IgD-negative memory B cell (primary cell): Measurements from ENCODE around the gene GRIP2. TPM values are rescaled to one million over a fixed set of nuclear protein-coding genes. Genes with fewer than 3 reads are reported as not detected.

Experiments
- H3K27ac Mint-ChIP-seq, 3 donors: one replicate each; pipeline ENCODE4 v1.8.0; 2020 to 2022; ENCODE audit warnings: mild to moderate bottlenecking in 3 of 3, mixed read lengths in 3 of 3, moderate library complexity in 1 of 3
- H3K27me3 Mint-ChIP-seq: one replicate; pipeline ENCODE4 v1.8.0; 2021; ENCODE audit warnings: mixed read lengths
- H3K36me3 Mint-ChIP-seq: one replicate; pipeline ENCODE4 v1.8.0; 2020; ENCODE audit warnings: mild to moderate bottlenecking, mixed read lengths
- H3K4me1 Mint-ChIP-seq, 3 donors: one replicate each; pipeline ENCODE4 v1.8.0; 2020 to 2022; ENCODE audit warnings: mixed read lengths in 3 of 3, mild to moderate bottlenecking in 1 of 3
- H3K4me3 Mint-ChIP-seq, 4 donors: one replicate each; pipeline ENCODE4 v1.8.0; 2020 to 2022; ENCODE audit warnings: mild to moderate bottlenecking in 4 of 4, mixed read lengths in 4 of 4, moderate library complexity in 3 of 4
- H3K9me3 Mint-ChIP-seq, 3 donors: one replicate each; pipeline ENCODE4 v1.8.0; 2020 to 2021; ENCODE audit warnings: mixed read lengths in 3 of 3, mild to moderate bottlenecking in 1 of 3
- polyA plus RNA-seq: library from polyadenylated mRNA; unstranded; fragments of 300-500 nt; fragmentation: Illumina TruSeq; gene quantifications from one replicate; pipeline ENCODE4 v1.2.3, GENCODE V29; 2021

The GRIP2 gene
- polyA plus RNA-seq, 1 donor from 2014 or later = not detected

DNA sequence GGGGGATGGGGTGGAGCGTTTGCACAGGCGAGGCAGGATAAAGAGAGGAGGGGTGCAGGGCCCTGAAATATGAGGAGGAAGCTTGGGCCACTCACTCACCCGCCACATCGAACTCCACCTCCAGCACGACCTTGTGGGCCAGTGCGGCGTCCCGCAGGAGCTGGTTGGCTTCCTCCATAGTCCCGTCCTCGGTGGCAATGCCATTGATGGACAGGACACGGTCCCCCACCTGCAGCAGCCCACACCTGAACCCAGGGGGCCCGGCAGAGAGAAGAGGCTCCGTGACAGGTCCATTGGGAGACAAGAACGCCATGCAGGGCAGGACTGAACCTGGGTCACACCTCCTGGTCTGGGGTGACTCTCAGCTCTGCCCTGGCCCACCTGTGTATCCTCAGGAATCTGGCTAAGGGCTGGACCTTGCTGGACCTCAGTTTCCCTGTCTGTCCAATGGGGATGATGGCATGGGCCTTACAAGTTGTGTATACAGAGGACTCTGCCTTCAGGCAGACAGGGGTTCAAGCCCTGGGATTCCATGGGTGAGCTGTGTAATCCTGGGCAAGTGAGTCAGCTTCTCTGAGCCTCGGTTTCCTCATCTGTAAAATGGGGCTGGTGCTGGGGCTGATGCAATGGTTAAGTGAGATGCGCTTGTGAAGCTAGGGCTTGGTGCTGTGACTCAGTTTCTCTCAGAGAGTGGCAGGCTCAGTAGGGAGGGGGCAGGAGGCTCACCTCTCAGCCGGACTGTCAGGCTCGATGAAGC is 26.4 kb downstream of the GRIP2 start:
- Mint-ChIP-seq H3K27me3 (peaks cover 7% of the 10 kb centered on the region), H3K4me1 (peaks cover 0 to 6% (median 0%) of the 10 kb centered on the region in 3 donors), H3K9me3 (no peaks in the 10 kb centered on the region), H3K27ac (peak overlapping the region in 1 of 3 donors; percentile 63), H3K4me3 (no peak overlapping the region), H3K36me3 (no peaks in the 10 kb centered on the region)

DNA sequence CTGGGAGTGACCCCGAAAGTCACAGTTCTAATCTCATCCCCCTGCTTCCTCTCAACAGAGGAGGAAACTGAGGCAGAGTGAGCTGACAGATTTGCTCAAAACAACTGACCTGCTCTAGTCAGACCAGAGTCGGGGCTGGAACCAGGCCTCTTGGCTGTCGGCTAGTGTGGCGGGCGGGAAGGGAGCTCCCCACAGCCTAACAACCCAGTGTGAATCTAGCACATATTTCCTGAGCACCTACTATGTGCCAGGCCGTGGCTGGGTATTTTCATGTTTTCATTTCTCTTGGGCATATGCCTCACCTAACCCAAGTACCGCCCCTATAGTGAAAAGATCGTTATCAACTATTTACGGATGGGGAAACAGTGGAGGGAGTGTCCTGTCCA is 27.2 kb downstream of the GRIP2 start:
- Mint-ChIP-seq H3K36me3 (no peaks in the 10 kb centered on the region), H3K4me1 (peaks cover 0 to 7% (median 0%) of the 10 kb centered on the region in 3 donors), H3K27ac (no peak overlapping the region), H3K4me3 (no peak overlapping the region), H3K9me3 (no peaks in the 10 kb centered on the region), H3K27me3 (peaks cover 11% of the 10 kb centered on the region)

DNA sequence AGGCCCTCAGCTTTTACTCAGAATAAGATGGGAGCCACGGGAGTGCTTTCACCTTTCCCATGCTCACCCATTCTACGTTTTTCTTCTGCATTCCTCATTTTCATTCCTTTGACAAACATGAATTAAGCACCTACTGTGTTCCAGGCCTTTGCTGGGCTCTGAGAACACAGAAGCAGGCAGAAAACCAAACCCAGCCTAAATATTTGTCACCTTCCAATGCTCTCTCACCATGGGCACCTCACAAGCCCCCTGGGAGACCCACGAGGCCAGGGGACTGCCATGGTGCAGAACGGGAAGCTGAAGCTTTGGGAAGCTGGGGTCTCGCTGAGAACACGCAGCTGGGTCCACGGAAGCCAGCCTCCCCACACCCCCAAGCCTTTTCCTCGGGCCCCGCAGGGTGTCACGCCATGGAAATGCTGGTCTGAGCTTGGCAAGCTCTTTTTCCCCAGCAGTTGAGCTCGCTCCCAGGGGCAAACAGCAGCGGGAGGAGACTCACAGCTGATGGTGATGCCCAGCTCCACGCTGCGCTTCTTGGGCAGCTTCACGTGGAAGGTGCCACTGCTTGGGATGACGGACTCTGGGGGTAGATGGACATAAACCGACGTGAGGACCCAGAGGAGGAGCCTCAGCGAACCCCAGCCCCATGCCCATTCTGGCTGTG is 27.7 kb downstream of the GRIP2 start:
- Mint-ChIP-seq H3K27ac (no peak overlapping the region), H3K36me3 (no peaks in the 10 kb centered on the region), H3K27me3 (peaks cover 9% of the 10 kb centered on the region), H3K9me3 (no peaks in the 10 kb centered on the region), H3K4me3 (no peak overlapping the region), H3K4me1 (peaks cover 0 to 4% (median 0%) of the 10 kb centered on the region in 3 donors)

DNA sequence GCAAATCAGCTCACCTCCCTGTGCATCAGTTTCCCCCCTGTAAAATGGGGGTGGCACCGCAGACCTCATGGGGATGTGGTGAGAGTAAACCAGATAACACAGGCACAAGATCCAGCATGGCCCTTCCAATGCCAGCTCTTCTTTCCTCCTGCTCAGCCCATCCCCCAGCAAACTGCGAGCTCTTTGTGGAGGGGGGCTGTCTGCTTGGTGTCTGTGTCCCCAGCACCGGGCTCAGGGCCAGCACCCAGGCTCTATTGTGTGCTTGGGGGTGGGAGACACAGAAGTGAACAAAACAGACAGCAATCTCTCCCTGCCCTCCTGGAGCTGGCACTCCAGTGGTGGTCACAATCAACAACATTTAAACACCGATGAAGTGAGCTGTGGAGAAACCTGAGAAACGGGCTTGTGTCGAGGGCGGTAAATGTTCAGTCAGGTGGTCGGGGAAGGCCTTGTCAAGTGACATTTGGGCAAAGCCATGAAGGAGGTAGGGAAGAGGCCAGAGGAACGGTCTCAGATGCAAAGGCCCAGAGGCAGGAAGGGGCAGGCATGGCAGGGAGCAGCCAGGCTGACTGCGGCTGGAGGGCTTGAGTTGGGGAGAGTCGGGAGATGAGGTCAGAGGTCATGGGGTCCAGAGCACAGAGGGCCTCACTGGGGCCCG is 28.4 kb downstream of the GRIP2 start:
- Mint-ChIP-seq H3K27me3 (peaks cover 9% of the 10 kb centered on the region), H3K27ac (no peak overlapping the region), H3K4me1 (peaks cover 0 to 4% (median 0%) of the 10 kb centered on the region in 3 donors), H3K36me3 (no peaks in the 10 kb centered on the region), H3K4me3 (no peak overlapping the region), H3K9me3 (no peaks in the 10 kb centered on the region)

DNA sequence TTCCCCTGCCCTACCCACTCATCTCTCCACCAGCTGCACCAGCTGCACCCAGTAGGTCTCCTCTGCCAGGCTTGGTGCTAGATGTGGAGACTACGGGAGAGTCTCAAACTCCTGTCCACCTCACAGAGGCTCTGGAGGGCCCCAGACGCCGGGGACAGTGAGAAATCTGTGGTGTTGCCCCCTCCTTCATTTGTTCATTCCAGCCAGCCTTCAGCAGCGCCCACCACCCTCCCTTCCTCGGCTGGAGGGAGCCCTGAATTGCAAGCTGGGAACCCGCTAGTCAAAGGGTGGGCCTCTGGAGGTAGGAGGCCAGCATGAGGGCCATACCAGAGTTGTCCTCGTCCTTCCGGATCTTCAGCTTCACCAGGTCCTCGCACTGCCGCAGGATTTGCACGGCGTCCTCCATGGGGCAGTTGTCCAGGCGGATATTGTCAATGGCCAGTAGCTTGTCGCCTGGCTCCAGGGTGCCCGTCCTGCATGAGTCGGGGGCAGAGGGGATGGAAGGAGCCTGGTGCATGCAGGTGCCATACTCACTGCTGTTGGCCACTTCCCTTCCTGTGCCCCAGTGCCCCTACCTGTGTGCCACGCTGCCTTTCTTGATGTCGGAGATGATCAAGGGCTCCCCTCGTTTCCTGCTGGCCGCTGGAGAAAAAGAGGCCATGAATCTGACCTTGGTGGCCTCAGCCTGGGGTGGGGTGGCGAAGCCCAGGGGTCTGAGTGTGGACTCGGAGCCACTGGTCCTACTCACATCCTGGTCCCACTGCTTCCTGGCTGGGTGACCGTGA is 29.1 kb downstream of the GRIP2 start:
- no peak overlapping the region for H3K27ac Mint-ChIP-seq
- H3K4me3 Mint-ChIP-seq = no peak overlapping the region
- no peaks in the 10 kb centered on the region for H3K36me3 Mint-ChIP-seq
- H3K9me3 Mint-ChIP-seq = no peaks in the 10 kb centered on the region
- H3K27me3 Mint-ChIP-seq = peaks cover 11% of the 10 kb centered on the region
- H3K4me1 Mint-ChIP-seq = peaks cover 0 to 4% (median 0%) of the 10 kb centered on the region in 3 donors

DNA sequence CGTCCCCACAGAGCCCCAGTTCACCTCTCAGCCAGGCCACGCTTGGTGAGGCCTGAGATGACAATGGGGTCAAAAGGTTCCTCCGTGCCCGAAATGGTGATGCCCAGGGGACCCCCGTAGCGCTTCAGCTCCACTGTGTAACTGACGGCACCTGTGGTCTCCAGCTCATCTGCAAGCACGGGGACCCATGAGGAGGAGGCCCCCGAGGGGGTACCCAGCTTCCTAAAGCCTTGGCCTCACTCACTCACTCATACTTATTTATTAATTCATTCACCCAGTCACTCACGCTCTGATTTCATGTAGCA is 30.4 kb downstream of the GRIP2 start:
- Mint-ChIP-seq H3K4me1 (peaks cover 0 to 4% (median 0%) of the 10 kb centered on the region in 3 donors), H3K36me3 (no peaks in the 10 kb centered on the region), H3K27me3 (peaks cover 11% of the 10 kb centered on the region), H3K9me3 (no peaks in the 10 kb centered on the region), H3K4me3 (no peak overlapping the region), H3K27ac (no peak overlapping the region)

DNA sequence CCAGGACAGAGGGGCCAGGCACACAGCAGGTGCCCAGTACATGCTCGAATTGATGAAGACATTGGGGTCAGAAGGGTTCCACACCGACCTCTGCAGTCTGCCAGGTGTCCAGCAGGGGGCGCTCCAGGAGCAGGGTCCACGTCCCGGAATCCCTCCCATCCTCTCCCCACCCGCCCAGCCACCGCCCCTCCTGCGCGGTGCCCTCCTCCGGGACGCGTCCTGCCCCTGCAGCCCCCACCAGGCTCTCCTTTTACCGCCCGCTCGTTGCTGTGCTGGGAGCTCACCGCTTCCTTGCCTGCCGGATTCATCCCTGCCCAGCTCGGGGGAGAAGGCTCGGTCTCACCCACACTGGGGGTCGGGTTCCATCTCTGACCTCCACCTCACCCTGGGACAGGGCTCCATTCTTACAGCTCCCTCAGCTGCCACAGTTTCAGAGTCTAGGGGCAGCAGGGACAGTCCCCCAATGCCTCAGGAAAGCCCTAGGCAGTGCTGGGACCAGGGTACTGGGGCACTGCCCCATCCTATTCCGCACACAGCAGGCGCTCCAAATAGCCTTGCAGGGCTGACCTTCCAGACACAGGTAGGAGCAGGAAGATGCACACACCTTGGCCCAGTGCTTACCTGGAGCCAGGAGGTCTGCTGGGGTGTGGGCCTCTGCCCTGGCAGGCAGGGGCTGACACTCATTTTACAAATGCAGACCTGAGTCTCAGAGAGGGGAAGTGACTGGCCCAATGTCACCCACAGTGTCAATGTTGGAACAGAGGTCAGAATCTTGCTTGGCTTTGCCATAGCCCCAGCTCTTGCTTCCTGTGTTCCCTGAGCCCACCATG is 31.0 kb downstream of the GRIP2 start:
- H3K27ac Mint-ChIP-seq = no peak overlapping the region
- peaks cover 11% of the 10 kb centered on the region for H3K27me3 Mint-ChIP-seq
- no peaks in the 10 kb centered on the region for H3K36me3 Mint-ChIP-seq
- no peaks in the 10 kb centered on the region for H3K9me3 Mint-ChIP-seq
- H3K4me3 Mint-ChIP-seq = no peak overlapping the region
- H3K4me1 Mint-ChIP-seq = peaks cover 0 to 4% (median 0%) of the 10 kb centered on the region in 3 donors

DNA sequence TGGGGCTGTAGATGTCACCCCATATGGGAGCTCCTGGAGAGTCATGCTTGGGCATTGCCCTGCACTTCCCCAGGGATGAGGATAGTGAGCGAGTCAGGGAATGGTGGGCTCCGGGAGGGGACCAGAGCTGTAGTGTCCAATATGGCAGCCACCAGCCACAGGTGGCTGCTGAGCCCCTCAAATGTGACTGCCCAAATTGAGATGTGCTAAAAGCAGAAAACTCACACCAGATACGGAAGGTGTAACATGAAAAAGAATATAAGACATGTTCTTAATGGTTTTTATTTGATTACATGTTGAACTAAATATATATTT is 31.7 kb downstream of the GRIP2 start:
- peaks cover 0 to 4% (median 0%) of the 10 kb centered on the region in 3 donors for H3K4me1 Mint-ChIP-seq
- no peaks in the 10 kb centered on the region for H3K9me3 Mint-ChIP-seq
- H3K27me3 Mint-ChIP-seq = peaks cover 11% of the 10 kb centered on the region
- H3K36me3 Mint-ChIP-seq = no peaks in the 10 kb centered on the region
- H3K27ac Mint-ChIP-seq = no peak overlapping the region
- H3K4me3 Mint-ChIP-seq = no peak overlapping the region

DNA sequence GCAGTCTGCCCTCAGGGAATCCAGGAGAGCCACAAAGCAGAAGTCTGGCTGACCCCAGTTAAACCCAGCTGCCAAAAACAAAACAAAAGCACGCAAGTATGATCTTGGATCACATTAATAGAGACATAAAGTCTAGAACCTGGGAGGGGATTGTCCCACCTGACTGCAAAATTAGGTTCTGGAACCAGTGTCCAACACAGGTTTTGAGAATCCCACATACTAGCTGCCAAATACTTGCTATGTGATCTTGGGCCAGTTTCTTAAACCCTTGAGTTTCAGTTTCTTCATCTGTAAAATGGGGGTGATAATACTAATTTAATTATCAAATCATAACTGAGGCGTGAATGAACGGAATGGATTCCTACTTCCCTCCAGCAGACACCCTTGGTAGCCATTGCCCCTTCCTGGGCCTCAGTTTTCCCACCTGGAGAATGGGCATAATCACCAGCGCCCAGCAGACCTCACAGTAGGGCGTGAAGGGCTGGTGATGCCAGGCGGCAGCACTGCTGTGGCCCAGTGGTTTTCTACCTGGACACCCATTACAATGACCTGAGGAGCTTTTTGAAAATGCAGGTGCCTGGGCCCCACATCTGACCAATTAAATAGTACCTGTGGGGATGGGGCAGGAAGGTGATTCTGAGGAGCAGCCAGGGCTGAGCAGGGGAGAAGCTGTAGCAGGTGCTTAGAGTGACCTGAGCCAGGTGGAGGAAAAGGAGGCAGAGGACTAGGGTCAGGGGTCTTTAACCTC is 32.2 kb downstream of the GRIP2 start:
- no peaks in the 10 kb centered on the region for H3K36me3 Mint-ChIP-seq
- H3K27me3 Mint-ChIP-seq = peaks cover 13% of the 10 kb centered on the region
- no peak overlapping the region for H3K27ac Mint-ChIP-seq
- H3K4me1 Mint-ChIP-seq = peaks cover 0 to 4% (median 0%) of the 10 kb centered on the region in 3 donors
- H3K9me3 Mint-ChIP-seq = peaks cover 0 to 5% (median 4%) of the 10 kb centered on the region in 3 donors
- no peak overlapping the region for H3K4me3 Mint-ChIP-seq

DNA sequence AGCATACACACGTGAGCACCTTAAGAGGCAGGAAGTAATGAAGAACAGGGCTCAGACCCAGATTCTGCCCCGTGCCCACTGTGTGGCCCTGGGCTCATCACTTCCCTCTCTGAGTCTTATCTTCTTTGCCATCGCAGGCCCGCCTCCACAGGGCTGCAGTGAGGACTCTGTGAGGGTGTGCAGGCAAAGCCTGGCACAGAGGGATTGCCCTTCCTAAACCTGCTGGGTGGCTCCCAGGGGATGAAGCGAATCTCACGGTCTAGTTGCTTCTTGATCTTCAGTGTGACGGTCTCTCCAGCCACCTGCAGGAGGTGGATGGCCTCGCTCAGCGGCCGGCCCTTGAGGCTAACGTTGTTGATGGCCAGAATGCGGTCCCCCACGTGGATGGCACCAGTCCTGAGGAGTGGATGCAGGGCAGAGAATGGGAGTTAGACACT is 32.8 kb downstream of the GRIP2 start:
- H3K27me3 Mint-ChIP-seq = peaks cover 13% of the 10 kb centered on the region
- H3K4me3 Mint-ChIP-seq = no peak overlapping the region
- H3K27ac Mint-ChIP-seq = no peak overlapping the region
- H3K9me3 Mint-ChIP-seq = peaks cover 0 to 5% (median 5%) of the 10 kb centered on the region in 3 donors
- H3K4me1 Mint-ChIP-seq = peaks cover 0 to 4% (median 0%) of the 10 kb centered on the region in 3 donors
- no peaks in the 10 kb centered on the region for H3K36me3 Mint-ChIP-seq

DNA sequence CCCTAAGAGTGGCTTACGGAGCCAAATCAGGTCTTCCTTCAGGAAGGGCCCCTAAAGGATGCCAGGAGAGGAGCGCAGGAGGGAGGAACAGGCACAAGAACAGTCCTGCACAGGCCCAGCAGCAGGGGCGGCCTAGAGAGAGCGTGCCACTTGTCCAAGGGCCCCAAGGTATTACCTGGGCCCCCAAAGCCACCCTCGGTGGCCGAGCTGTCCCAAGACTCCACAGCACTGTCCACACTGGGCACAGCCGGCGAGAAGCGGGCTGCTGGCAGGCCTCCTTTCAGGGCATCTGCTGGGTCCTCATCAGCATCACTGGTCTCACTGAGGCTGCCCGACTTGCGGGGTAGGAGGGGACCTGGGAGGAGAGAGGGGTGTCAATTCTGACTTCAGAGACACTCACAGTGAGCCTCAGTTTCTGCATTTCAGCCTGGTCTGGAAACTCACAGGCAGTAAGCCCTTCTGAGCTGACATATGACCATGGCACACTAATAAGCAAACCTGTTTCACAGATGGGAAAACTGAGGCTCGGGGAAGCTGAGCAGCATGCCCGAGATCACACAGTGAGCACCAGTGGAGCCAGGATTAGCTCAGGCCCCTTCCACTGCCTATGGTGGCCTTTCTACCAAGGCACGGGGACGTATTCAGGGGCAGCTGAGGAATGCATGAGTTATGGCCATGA is 33.4 kb downstream of the GRIP2 start:
- no peak overlapping the region for H3K4me3 Mint-ChIP-seq
- H3K4me1 Mint-ChIP-seq = peaks cover 0 to 4% (median 0%) of the 10 kb centered on the region in 3 donors
- no peaks in the 10 kb centered on the region for H3K36me3 Mint-ChIP-seq
- H3K27ac Mint-ChIP-seq = no peak overlapping the region
- H3K27me3 Mint-ChIP-seq = peaks cover 13% of the 10 kb centered on the region
- H3K9me3 Mint-ChIP-seq = peaks cover 0 to 5% (median 5%) of the 10 kb centered on the region in 3 donors

DNA sequence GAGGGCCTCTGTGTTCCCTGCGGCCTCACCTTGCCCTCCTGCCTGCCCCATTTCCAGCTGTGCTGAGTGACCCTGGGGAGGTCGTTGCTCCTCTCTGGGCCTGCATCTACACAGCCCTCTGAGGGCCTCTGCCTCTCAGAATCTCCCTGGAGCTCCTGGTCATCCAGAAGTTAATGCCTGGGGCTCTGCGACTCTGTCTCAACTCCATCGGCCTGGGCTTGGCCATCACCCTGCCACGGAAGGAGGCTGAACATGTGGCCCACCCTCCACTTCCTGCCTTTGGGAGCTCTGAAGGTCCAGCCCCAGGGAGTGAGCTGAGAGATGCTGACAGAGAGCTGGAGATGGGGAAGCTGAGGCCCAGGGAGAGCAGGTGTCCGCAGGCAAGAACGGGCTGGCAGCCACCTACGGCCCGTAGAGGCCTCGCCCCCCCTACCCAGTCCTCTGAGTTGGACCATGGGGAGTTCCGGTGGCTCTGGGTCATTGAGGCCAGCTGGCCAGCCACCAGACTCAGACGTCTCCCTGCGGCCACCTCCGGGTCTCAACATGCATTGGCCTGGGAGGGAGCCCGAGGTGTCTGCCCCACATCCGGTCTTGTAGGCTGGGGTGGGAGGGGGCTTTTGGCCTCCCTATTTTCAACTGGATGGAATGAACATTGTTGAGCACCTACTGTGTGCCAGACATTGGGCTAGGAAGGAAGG is 34.2 kb downstream of the GRIP2 start:
- Mint-ChIP-seq H3K36me3 (peaks cover under 1% of the 10 kb centered on the region), H3K27me3 (peaks cover 13% of the 10 kb centered on the region), H3K27ac (no peak overlapping the region), H3K4me1 (peaks cover 0 to 4% (median 0%) of the 10 kb centered on the region in 3 donors), H3K9me3 (peaks cover under 1 to 10% (median 6%) of the 10 kb centered on the region in 3 donors), H3K4me3 (no peak overlapping the region)
